ENCODE measurements around the gene KLHDC7B.

DNA sequence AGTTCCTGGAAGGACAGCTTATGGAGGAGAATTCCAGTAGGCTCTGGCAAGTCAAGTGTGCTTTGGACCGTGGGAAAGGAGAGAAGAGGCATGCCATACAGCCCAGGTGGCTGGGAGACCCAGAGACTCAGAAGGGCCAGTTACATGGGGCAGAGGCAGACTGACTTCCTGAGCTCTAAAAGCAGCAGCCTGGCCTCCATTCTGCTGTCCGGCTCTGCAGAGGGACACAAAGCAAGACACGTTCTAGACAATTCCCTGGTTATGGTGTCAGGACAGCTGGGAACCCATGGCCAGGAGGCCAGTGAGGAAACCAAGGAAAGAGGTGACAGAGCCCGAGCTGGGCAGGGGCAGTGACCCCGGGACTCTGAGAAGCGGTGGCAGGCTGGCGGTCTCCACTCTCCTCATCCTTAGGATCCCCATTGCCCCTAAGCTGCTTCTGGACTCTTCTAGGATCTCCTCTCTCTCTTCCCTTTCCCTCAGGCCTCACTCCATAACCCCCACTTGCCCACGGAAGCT is 29.8 kb downstream of the KLHDC7B start:
- TF ChIP-seq, protein P1, sequence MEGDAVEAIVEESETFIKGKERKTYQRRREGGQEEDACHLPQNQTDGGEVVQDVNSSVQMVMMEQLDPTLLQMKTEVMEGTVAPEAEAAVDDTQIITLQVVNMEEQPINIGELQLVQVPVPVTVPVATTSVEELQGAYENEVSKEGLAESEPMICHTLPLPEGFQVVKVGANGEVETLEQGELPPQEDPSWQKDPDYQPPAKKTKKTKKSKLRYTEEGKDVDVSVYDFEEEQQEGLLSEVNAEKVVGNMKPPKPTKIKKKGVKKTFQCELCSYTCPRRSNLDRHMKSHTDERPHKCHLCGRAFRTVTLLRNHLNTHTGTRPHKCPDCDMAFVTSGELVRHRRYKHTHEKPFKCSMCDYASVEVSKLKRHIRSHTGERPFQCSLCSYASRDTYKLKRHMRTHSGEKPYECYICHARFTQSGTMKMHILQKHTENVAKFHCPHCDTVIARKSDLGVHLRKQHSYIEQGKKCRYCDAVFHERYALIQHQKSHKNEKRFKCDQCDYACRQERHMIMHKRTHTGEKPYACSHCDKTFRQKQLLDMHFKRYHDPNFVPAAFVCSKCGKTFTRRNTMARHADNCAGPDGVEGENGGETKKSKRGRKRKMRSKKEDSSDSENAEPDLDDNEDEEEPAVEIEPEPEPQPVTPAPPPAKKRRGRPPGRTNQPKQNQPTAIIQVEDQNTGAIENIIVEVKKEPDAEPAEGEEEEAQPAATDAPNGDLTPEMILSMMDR (IDR thresholded peaks at IDR 0.05) = no peak
- TF ChIP-seq POLR2AphosphoS5 (IDR thresholded peaks at IDR 0.05) (no peak), EP300 (IDR thresholded peaks at IDR 0.05) (no peak)

Measured in upper lobe of left lung (tissue), 4 donors.